ENCODE measurements around the gene RAB8A.

DNA sequence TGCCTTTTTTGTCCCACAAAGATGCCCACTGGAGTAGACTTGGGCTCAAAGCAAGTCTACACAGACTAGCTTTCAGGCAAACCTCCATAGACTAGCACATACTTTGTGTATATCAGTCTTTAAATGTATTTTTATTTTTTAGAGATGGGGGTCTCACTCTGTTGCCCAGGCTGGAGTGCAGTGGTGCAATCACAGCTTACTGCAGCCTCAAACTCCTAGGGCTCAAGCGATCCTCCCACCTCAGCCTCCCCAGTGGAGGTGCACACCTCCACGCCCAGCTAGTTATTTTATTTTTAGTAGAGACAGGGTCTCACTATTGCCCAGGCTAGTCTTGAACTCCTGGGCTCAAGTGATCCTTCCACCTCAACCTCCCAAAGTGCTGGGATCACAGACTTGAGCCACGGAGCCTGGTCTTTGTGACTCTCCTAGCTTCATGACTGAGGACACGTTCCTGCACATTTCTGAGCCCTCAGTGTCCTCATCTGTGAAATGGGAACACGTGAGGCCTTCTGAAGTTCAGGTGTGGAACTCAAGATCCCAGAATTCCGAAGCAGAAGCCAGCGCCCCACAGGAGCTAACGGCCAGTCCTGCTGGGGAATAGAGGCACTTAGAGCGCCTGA lies 40.5 kb upstream of the RAB8A start:
- TF ChIP-seq, protein P1, sequence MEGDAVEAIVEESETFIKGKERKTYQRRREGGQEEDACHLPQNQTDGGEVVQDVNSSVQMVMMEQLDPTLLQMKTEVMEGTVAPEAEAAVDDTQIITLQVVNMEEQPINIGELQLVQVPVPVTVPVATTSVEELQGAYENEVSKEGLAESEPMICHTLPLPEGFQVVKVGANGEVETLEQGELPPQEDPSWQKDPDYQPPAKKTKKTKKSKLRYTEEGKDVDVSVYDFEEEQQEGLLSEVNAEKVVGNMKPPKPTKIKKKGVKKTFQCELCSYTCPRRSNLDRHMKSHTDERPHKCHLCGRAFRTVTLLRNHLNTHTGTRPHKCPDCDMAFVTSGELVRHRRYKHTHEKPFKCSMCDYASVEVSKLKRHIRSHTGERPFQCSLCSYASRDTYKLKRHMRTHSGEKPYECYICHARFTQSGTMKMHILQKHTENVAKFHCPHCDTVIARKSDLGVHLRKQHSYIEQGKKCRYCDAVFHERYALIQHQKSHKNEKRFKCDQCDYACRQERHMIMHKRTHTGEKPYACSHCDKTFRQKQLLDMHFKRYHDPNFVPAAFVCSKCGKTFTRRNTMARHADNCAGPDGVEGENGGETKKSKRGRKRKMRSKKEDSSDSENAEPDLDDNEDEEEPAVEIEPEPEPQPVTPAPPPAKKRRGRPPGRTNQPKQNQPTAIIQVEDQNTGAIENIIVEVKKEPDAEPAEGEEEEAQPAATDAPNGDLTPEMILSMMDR (IDR thresholded peaks at IDR 0.05; ENCODE audit: control extremely low read depth in 1 of 3, insufficient read depth in 1 of 3, low read depth in 1 of 3, low read length in 3 of 3): no peak
- TF ChIP-seq, protein P2, sequence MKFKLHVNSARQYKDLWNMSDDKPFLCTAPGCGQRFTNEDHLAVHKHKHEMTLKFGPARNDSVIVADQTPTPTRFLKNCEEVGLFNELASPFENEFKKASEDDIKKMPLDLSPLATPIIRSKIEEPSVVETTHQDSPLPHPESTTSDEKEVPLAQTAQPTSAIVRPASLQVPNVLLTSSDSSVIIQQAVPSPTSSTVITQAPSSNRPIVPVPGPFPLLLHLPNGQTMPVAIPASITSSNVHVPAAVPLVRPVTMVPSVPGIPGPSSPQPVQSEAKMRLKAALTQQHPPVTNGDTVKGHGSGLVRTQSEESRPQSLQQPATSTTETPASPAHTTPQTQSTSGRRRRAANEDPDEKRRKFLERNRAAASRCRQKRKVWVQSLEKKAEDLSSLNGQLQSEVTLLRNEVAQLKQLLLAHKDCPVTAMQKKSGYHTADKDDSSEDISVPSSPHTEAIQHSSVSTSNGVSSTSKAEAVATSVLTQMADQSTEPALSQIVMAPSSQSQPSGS (IDR thresholded peaks at IDR 0.05; ENCODE audit: low read length): no peak
- TF ChIP-seq, protein P3, sequence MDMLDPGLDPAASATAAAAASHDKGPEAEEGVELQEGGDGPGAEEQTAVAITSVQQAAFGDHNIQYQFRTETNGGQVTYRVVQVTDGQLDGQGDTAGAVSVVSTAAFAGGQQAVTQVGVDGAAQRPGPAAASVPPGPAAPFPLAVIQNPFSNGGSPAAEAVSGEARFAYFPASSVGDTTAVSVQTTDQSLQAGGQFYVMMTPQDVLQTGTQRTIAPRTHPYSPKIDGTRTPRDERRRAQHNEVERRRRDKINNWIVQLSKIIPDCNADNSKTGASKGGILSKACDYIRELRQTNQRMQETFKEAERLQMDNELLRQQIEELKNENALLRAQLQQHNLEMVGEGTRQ (IDR thresholded peaks at IDR 0.05; ENCODE audit: low read length): no peak
- TF ChIP-seq GABPA (IDR thresholded peaks at IDR 0.05; ENCODE audit: borderline replicate concordance, insufficient read depth, low read length) (no peak), YY1 (IDR thresholded peaks at IDR 0.05; ENCODE audit: low read depth, low read length) (no peak), SIN3A (conservative IDR thresholded peaks at IDR 0.05 in 1 of 2, IDR thresholded peaks at IDR 0.05 in 1 of 2; ENCODE audit: low read depth in 1 of 2, low read length in 2 of 2) (no peak), EZH2 (IDR thresholded peaks at IDR 0.05; ENCODE audit: low read depth, low read length, severe bottlenecking) (no peak)
- TF ChIP-seq, protein P4, sequence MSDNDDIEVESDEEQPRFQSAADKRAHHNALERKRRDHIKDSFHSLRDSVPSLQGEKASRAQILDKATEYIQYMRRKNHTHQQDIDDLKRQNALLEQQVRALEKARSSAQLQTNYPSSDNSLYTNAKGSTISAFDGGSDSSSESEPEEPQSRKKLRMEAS (IDR thresholded peaks at IDR 0.05): no peak

Measured in H1 (cell line).